HG03097 (cell line): ENCODE results near the gene HOXD4.

Source experiments
- ATAC-seq: cut with Tn5 transposase; IDR thresholded peaks from one replicate; pipeline ENCODE4 v1.9.1; 2021; ENCODE audit not compliant: unreplicated experiment, low FRiP score

HOXD4 gene

DNA sequence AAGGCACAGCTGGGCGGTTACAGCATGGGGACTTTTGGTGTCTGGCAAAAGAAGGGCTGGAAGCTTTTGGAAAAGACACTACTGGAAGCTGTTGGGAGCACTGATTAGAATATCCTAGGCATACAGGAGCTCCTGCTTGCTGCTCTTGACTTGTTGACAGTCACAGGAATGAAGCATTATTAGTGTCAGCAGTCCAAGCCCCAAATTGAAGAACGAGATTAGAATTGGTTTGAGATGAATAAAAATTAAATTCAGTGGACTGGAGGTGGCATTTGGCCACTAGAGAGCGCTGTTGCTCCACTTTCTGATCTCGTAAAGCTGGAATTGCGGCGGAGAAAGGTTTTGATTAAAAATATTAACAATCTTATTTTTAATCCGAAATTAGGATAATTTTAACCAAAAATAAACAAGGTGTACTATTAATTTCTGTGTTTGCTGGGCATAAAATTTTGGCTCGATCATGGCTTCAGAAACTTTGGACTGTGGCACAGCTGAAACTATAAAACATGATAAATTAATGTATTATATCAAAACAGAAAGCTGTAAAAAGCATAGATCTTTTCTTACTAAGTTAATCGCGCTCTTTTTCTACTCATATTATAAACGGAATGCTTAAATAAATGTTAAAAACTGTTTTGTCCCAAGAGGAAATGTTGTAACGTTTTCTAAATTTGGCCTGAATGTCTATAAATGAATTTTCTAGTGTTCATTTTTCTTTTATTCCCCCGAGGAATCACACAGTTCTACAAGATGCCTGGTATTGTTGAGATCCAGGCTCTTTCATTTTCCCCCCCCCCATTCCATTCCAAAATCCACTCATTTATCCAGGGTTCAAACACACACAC lies 24.2 kb upstream of the HOXD4 start:
- no peak for ATAC-seq

DNA sequence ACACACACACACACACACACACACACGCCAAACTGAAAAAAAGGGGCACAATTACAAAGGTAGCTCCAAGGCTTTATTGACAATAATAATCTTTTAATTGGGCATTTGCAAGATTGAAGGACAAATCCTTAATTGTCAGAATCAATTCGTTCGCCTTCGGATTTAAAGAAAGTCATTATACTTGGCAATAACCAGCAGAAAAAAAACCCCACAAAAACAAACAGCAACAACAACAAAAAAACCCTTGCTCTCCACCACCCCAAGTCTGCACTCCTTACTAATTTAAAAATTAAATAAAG lies 23.6 kb upstream of the HOXD4 start:
- no peak for ATAC-seq

DNA sequence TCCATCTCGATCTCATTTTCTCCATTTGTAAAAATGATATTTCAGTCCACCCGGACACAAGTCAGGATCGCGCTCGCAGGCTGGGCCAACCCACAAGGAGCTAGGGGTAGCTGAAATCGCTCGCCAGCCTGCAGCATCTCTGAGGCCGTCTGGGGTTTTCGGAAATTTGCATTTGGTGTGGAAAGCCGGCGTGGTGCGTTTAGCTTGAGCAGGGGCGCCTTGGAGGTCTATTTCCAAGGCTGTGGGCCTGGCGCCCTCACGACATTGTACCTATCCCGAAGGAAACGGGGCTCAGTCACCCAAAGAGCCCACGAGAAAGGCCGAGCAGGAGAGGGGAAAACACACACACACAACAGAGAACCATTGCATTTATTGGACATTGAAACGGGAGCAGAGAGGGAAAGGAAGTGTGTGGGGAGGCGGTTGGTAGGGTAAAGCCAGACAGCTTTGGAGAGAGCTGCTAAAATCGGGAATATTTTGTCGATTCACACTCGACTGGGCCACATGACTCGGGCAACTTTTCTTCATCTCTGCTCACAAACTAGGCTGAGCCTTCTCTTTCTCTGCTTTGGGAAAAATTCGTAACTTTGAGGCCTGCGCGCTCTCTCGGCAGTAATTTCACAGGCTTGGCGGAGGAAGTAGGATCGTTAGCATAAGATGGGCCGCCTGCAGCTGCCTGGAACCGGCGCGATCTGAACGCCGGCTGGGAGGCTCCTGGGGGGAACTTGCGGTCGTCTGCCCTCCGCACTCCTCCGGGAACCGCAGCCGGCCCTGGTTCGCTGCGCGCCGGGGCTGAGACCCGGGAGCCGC lies 23.0 kb upstream of the HOXD4 start:
- ATAC-seq = no peak

DNA sequence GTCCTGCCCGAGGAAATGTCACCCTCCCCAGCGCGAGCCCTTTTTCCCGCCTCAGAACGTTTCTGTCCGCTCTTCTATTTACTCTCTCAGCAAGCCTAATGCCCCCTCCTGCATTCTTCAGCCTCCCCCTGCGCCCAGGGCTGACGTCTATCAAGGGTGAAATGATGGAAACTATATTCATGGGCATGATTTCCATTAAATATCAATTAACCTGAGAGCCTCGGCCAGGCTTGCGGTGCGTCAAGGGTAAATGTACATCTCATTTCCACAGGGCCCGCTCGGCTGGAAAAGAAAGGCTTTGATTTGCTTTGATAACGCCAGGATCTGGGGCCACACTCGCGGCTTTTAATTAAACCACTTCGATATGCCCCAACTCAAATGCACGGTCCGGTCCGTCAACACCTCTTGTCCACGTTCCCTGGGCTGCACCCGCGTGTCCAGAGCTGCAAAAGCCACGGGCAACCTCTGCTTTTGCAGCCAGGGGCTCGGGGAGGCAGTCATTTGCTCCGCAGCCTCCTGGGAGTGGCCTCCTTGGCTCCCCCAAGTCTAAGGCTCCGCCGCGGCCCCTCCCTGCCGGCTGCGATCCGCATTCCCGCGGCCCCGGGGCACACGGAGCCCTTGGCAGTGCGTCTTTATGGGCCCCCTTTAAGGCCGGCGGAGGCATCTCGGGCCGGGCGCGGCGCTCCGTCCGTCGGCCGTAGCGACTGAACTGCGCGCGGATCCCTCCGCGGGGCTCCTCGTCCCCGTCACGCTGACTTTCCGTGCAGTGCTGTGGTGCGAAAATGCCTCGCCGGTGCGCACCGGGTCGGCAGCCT lies 22.2 kb upstream of the HOXD4 start, which contains the start of gene HOXD8:
Gene HOXD8, plus strand, starts transcription at position 724 of the 815 bp plus-strand sequence. CDS start 662 bp downstream, outside the sequence.
- no peak for ATAC-seq

DNA sequence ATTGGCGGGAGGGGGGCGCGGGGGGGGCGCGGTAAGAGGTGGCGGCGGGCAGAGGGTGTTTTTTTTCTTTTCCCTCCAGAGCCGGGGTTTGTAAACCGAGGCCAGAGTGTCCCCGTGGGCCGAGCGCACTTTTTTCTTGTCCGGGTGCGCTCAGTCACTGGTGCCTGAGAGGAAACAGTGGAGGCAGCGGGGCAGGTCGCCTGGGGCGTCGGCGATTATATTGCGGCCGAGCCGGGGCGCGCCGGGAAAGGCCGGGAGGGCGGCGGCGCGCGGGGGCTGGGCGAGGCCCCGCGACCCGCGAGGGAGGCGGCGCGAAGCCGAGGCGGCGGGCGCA lies 21.6 kb upstream of the HOXD4 start:
- no peak for ATAC-seq

DNA sequence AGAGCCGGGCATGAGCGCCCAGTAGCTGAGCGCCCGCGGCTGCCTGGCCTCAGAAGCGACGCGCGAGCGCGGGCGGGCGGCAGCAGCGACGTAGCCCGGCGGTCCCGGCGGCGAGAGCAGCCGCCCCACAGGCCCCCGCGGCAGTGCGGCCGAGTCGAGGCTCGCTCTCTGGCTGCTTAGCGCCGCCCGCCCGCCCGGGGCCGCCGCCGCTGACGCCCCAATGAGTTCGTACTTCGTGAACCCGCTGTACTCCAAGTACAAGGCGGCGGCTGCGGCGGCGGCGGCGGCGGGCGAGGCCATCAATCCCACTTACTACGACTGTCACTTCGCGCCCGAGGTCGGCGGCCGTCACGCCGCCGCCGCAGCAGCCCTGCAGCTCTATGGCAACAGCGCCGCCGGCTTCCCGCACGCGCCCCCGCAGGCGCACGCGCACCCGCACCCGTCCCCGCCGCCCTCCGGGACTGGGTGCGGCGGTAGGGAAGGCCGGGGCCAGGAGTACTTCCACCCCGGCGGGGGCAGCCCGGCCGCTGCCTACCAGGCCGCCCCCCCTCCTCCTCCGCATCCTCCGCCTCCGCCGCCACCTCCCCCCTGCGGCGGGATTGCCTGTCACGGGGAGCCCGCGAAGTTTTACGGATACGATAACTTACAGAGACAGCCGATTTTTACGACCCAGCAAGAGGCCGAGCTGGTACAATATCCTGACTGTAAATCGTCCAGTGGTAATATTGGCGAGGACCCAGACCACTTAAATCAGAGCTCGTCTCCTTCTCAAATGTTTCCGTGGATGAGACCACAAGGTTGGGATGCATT lies 21.0 kb upstream of the HOXD4 start:
- ATAC-seq = no peak

DNA sequence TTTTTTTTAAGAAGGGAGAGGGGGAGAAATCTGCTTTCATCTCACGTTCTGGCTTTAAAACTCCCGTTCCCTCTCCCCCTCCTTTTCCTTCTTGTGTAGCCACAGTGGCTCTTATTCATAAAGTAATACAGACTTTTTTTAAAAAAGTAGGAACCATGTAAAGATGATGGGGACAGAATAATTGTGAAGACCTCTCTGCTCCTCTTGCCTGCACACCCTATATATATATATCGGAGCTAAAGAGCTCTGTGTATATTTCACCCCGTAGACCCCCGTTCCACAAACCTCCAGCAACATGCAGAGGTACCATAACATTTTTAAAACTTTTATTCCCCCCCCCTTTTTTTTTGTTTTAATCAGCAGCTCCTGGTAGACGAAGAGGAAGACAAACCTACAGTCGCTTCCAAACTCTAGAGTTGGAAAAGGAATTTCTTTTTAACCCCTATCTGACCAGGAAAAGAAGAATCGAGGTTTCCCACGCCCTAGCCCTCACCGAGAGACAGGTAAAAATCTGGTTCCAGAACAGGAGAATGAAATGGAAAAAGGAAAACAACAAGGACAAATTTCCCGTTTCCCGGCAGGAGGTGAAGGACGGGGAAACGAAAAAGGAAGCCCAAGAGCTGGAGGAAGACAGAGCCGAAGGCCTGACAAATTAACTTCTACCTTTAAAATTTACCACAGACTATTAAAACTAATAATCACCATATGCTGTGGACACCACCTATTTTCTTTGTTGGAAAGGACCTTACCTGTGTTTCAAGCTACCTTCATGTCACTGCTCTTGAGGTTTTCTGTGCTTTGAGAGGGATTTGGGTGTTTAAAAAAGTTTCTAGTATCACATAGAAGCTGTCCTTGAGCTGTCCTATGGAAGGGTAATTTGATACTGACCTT lies 20.1 kb upstream of the HOXD4 start:
- ATAC-seq = no peak

DNA sequence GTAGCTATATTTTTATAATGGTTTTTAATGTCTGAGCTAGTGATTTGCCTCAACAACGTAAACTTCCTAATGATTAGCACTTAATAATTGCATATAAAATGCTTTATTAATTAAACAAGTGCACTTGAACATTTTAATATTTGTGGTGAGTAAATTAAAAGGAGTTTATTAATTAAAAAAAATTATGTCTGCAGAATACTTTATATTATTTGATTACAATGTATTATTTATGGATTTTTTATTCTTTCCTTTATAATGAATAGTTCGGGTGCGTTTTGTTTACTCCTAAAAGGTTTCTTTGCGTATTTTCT lies 19.5 kb upstream of the HOXD4 start:
- no peak for ATAC-seq

DNA sequence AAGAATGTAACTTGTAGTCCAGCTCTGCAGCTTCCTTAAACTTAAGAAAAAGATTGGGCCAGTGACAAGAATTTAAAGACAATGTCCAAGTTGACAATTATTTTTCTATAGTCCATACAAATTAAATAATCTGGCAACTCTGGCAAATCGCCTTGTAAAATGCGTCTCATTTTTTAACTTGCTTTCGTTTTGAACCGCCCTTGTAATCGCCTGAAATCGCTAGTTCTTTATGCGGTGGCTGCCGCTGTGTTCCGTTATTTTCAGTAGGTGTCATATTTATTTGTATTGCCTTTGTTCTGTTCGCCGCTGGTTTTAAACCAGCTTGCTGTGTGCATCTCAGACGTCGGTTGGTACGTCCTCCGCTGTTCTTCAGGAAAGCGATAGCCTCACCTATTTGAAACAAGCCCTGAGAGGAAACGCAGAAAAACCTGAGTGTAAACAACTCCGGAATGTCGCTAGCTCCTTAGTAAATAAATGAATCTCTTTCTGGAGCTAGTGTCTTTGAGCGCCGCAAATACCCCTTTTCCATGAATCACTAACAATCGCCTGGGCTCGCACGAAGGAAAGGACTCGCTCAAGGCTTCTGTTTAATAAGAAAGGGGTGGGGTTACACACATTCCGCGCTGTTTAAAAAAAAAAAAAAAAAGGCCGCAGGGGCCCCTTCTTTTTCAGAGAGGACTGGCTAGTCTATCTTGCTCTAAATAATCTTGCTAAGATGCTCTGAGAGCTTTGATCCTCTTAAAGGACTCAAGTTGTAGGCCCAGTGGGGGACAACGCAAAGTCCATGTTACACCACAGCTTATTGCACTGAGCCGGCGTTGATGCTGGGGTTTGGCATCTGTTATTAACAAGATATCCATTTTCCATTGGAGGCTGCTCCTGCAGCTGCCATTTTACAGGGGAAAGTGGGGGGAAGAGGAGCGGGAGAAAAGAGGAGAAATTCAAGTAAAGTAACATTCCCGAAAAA lies 18.9 kb upstream of the HOXD4 start:
- no peak for ATAC-seq

DNA sequence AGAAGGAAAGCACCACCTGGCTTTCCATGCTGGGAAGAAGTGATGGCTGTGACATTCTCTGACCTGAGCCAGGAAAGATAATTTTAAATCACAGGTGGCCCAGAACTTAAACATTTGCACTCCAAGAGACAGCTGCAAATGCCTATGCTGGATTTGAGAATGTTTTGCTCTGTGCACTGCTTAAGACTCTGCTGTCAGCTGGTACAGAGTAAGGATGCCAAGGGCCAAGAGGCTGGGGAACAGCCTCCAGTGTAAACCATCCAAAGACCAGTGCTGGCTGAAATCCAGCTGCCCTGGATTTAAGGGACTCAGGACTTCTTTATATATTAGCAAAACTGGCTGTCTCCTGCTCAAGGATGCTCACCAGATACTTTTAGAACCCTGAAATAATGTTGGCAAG lies 18.0 kb upstream of the HOXD4 start:
- no peak for ATAC-seq

DNA sequence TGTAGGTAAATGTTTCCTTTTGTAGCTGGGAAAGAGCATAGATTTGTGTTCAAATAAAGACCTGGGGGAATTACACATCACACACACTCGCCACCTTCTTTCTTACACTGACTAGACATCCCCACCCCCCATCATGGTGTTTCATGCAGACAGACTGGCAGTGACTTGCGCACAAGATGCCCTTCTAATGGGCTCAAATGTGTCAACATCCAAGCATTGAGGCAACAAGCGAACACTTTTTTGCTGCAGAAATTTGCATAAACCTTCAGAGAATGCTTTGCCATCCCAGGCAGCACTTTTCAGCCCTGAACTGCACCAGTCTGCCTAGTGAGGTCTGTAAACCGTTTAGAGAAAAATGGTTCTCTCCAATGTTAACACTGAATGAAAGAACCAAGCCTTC lies 17.3 kb upstream of the HOXD4 start:
- no peak for ATAC-seq

DNA sequence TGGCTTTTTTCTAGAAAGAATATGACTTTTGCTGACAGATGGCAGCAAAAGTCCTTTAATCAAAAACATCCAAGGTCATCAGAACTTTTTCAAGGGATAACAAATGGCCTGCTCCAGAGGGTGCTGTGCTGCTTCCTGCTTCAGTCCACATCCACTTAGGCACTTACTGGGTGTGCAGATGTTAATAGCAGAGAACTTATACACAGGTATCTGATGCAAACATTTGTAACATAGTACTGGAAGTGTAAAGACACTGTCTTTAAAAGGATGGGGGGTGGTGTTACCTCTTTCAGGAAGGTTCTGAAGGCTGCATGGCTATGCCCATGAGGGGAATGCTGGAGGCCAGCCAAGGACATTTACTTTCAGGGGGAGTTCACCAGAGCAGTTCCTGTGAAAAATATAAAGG lies 16.3 kb upstream of the HOXD4 start:
- ATAC-seq = no peak

DNA sequence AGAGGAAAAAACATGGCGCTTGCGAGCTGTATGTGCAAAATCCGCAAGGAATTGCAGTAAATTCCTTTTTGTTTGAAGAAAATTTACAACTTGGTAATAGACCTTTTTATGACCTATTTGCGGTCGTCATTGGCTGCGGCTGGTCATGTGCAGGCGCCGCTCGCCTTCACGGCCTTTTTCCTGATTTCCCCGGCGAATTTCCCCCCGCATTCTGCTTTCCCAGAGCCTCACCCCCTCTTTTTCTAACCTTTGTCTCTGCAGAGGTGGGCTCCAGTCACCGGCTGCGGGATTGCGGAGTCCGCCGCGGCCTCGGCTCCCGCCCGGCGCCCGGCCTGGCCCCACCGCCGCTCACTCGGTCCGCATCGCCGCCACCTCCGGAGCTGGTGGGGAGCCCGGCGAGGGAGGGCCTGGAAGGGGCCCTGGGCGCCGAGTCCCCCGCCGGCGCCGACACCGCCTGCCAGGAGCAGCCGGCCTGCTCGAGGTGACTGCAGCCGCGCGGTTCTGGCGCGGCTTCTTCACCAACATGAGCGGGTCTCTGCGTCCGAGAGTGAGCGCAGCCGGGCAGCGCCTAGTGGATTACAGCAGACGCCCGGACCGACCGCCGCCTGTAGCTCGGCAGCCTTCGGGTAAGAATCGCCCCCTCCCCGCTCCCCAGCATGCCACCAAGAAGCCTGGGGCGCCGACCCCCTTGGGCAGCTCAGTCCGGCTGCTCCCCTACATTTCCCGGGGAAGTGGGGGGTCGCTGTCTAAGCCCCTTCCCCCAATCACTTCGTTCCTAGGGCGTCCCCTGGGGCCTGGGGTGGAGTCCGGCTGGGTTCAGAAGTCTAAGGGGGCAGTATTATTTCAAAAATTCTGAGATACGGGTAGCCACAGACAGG lies 14.7 kb upstream of the HOXD4 start:
- ATAC-seq = no peak

DNA sequence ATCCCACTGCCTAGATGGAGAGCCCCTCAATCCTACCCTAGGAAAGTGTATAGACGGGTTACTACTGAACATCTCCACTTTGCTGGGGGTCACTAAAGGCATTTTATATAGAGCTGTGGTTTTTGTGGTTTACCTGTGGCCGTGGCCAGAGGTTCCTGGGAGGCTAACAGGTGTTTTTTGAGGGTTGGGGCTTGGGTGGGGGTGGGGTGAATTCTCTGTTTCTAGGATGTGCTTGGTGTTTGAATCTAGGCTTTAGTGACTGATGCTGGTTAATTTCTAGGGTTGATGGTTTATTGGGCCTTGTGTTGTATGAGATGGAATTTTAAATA lies 14.1 kb upstream of the HOXD4 start:
- ATAC-seq = no peak

DNA sequence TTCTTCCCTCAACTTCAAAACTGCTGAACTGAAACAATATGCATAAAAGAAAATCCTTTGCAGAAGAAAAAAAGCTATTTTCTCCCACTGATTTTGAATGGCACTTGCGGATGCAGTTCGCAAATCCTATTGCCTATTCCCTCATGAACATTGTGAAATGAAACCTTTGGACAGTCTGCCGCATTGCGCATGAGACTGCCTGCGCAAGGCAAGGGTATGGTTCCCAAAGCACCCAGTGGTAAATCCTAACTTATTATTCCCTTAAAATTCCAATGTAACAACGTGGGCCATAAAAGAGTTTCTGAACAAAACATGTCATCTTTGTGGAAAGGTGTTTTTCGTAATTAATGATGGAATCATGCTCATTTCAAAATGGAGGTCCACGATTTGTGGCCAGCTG lies 13.4 kb upstream of the HOXD4 start:
- no peak for ATAC-seq

DNA sequence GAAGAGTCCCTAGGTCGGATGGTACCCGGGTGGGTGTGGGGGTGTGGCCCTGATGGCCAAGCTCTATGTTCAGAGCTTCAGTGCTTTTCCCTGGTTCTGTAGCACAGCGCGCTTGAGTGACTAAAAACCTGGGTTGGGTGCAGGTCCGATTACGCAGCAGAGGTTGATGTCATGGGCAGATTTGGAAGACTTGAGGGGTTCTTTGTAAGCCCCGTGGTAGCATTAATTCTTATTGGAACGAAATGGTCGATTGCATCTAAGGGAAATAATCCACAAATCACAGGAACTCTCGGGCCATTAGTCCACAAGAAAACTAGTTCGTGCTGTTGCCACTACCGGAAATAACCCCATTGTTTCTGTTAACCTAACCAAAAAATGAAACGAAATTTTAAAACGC lies 12.8 kb upstream of the HOXD4 start:
- no peak for ATAC-seq

DNA sequence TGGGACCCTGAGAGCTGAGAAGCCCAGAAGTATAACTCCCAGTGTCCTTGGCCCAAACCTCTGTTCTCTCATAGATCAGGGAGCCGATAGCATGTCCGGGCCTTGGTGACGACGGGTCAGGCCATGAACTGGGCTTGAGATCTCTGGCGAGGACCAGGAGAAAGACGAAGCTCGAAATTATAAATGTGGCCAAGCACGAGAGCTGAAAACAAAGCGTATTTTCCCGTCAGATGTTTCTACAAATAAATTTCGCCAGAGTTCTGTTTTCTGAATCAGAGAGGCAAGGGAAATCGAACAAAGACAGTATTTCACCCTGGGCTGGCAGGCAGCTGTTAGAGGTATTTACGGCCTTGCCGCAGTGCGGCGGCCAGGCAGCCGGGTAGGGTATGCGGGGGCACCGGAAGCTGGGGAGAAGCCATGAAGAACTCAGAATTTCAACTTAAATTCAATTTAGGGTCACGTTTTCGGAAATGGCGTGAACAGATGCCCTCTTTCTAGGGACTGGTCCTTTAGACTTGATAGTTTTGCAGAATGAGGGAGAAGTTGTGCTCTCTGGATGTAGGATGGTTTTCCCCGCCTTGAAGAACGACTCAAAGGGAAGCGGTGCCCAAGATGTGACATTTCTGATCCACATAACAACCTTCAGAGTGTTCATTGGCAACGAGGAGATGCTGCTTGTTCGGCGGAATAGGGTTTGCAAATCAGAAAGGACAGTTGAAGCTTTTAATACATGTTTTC lies 12.3 kb upstream of the HOXD4 start:
- ATAC-seq = no peak
